Heart left ventricle (tissue), 13 donors: ENCODE results near the gene CSMD2.

Experiments
- POLR2A ChIP-seq, 2 donors: fragments of 450-650 bp; IDR thresholded peaks; one replicate each; pipeline ENCODE4 v1.6.1; 2017; ENCODE audit warnings: antibody characterized with exemption in 2 of 2, mild to moderate bottlenecking in 2 of 2, moderate library complexity in 2 of 2
- TF ChIP-seq, protein P1 (sequence below), 12 donors: fragments of 200-600 bp; sonication (generic) in 4 of 12; IDR thresholded peaks; one replicate each; pipeline versions ENCODE4 v1.5.0 to v1.8.0; 2018 to 2022; ENCODE audit warnings: antibody characterized with exemption in 12 of 12, mild to moderate bottlenecking in 5 of 12
- donor health status: ischemic (EF 13 %, LVEDD 7.1; RV severe dilation, severe dysfunction).
- donor health status: DM: no; HTN: yes; CAD: no.
- donor health status: DM: no; HTN: no; CAD: no.
- donor health status: ischemic (EF 25% LVEDD 6.9; RV normal size, moderate dysfunction).
- donor health status: ischemic (EF 25% LVEDD 5.7; RV mildly dilated, moderate dysfunction).
- donor health status: ischemic (EF 35%, LVEDD 5.7; RV mildly dilated, moderate dysfunction).
- donor health status: nonischemic (EF 11% LVEDD 7.7; RV severe dilation, severe dysfunction).
- donor health status: DM: yes; HTN: yes; CAD: no.
- donor health status: PGD.
- donor health status: ischemic (EF 29% LVEDD 5.4; RV normal size, mild dysfunction).
- donor health status: nonischemic (EF 23%, LVEDD 6.1; RV moderate dilation, normal function).

DNA sequence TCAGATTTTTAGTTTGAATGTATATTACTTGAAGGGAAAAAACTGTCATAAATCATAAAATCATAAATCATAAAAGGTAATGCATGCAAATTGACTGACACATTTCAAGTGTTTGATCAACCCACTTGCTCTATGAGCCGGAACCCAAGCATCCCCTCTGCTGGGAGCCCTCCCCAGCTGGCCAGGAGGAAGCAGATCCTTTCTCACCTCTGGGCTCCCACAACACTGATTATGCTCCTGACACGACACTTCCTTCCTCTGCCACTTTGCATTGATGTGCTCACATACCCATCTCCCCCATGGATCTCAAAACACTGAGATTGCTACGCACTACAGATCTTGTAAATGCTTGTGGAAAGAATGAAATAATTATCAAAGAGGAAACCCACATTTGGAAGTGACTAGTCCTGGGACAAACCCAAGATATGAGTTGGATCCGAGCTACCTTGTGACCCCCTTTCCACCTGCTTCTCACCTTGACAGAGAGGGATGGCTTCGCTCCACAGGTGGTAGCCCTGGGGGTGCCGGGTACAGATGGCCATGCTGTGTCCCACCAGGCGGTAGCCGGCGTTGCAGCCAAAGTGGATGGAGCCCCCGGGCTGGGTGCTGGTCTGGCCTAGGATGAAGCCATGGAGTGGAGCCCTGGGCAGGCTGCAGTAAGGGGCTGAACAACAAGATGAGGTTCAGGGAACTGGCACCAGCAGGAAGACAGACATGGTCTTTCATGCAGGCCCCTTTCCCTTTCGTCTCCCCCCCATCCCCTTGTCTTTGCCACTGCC, 588.0 kb downstream of the CSMD2 start:
- TF ChIP-seq, protein P1, sequence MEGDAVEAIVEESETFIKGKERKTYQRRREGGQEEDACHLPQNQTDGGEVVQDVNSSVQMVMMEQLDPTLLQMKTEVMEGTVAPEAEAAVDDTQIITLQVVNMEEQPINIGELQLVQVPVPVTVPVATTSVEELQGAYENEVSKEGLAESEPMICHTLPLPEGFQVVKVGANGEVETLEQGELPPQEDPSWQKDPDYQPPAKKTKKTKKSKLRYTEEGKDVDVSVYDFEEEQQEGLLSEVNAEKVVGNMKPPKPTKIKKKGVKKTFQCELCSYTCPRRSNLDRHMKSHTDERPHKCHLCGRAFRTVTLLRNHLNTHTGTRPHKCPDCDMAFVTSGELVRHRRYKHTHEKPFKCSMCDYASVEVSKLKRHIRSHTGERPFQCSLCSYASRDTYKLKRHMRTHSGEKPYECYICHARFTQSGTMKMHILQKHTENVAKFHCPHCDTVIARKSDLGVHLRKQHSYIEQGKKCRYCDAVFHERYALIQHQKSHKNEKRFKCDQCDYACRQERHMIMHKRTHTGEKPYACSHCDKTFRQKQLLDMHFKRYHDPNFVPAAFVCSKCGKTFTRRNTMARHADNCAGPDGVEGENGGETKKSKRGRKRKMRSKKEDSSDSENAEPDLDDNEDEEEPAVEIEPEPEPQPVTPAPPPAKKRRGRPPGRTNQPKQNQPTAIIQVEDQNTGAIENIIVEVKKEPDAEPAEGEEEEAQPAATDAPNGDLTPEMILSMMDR (IDR thresholded peaks at IDR 0.05), result no peak
- no peak for TF ChIP-seq POLR2A (IDR thresholded peaks at IDR 0.05)
